ENCODE results near the gene PSMB9. TPM values are rescaled to one million over a fixed set of nuclear protein-coding genes. Genes with fewer than 3 reads are reported as not detected.

PSMB9 gene
- total RNA-seq, 1 experiment from 2014 or later: 120 TPM

DNA sequence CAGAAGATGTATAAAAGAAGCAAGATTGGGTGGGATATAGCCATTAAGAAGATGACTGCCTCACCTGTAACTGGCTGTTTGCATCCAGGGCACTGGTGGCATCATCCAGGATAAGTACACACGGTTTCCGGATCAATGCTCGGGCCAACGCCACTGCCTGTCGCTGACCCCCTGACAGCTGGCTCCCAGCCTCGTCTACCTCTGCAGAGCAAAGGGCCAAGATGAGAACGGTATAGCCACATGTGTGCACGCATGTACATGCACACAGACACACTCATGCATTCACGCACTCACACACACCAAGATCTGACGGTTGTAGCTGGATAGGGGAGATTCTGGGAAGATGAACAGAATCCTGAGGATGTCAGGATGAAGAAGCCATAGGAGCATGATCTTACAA lies 7.0 kb upstream of the PSMB9 start:
- H3K4me3 Mint-ChIP-seq (ENCODE audit: low read depth, unreplicated experiment): no peak overlapping the region
- intact Hi-C loops (cut with micrococcal nuclease; ENCODE audit: unreplicated experiment): no loop called here
- TF ChIP-seq, protein P1, sequence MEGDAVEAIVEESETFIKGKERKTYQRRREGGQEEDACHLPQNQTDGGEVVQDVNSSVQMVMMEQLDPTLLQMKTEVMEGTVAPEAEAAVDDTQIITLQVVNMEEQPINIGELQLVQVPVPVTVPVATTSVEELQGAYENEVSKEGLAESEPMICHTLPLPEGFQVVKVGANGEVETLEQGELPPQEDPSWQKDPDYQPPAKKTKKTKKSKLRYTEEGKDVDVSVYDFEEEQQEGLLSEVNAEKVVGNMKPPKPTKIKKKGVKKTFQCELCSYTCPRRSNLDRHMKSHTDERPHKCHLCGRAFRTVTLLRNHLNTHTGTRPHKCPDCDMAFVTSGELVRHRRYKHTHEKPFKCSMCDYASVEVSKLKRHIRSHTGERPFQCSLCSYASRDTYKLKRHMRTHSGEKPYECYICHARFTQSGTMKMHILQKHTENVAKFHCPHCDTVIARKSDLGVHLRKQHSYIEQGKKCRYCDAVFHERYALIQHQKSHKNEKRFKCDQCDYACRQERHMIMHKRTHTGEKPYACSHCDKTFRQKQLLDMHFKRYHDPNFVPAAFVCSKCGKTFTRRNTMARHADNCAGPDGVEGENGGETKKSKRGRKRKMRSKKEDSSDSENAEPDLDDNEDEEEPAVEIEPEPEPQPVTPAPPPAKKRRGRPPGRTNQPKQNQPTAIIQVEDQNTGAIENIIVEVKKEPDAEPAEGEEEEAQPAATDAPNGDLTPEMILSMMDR (IDR thresholded peaks at IDR 0.05; ENCODE audit: unreplicated experiment): no peak
- H3K27me3 Mint-ChIP-seq (ENCODE audit: unreplicated experiment): no peaks in the 10 kb centered on the region
- peaks cover 44% of the 10 kb centered on the region for H3K36me3 Mint-ChIP-seq (ENCODE audit: insufficient read depth, unreplicated experiment)
- CTCF ChIA-PET: no interaction called here
- no peaks in the 10 kb centered on the region for H3K9me3 Mint-ChIP-seq (ENCODE audit: low read depth, unreplicated experiment)
- H3K27ac Mint-ChIP-seq (ENCODE audit: unreplicated experiment): no peak overlapping the region
- peaks cover 30% of the 10 kb centered on the region for H3K4me1 Mint-ChIP-seq (ENCODE audit: low read depth, unreplicated experiment)
- BruUV-seq (replicated peaks): no TSS peak
- DNase-seq: no peak

DNA sequence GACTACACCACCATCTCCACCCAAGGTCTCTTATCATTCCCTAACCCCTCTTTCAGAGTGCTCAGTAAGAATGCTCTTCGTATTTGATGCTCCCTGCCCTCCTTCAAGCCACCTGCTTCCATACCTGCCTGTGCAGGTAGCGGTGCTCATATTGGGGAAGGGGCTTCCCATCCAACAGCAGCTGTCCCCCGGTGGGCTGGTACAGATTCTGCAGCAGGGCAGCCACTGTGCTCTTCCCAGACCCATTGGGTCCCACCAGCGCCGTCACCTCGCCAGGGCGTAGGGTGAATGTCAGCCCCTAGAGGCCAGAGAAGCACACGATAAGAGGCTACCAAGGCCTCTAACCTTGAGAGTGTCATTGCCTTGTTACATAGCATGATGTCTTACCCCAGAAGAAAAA lies 6.2 kb upstream of the PSMB9 start:
- Mint-ChIP-seq H3K27ac (ENCODE audit: unreplicated experiment) (no peak overlapping the region), H3K9me3 (ENCODE audit: low read depth, unreplicated experiment) (no peaks in the 10 kb centered on the region), H3K27me3 (ENCODE audit: unreplicated experiment) (no peaks in the 10 kb centered on the region), H3K36me3 (ENCODE audit: insufficient read depth, unreplicated experiment) (peaks cover 50% of the 10 kb centered on the region), H3K4me3 (ENCODE audit: low read depth, unreplicated experiment) (no peak overlapping the region), H3K4me1 (ENCODE audit: low read depth, unreplicated experiment) (peaks cover 29% of the 10 kb centered on the region)
- intact Hi-C loops (cut with micrococcal nuclease; ENCODE audit: unreplicated experiment): no loop called here
- no TSS peak for BruUV-seq (replicated peaks)
- TF ChIP-seq, protein P1 (IDR thresholded peaks at IDR 0.05; ENCODE audit: unreplicated experiment): no peak
- CTCF ChIA-PET: no interaction called here
- DNase-seq: no peak

DNA sequence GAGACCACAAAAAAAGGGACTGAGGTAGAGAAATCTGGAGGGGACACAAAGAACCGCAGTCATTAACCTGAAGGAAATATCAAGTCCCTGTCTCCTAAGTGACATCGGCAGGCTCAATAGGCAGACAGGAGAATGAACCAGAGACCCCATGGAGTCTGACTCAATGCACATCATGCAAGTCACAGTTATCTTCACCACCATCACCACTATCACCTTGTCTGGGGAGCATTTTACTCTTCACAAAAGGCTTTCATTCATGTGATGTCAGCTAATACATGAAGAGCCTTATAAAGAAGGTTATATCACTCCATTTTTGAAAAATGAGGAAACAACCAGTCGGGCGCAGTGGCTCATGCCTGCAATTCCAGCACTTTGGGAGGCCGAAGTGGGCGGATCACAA lies 4.9 kb upstream of the PSMB9 start:
- CTCF ChIA-PET: interaction anchor here (0.7 kb wide), 1 partner anchor 11 kb away, joined by 3 read pairs; the partner anchor contains the start of gene TAP2
- peaks cover 50% of the 10 kb centered on the region for H3K36me3 Mint-ChIP-seq (ENCODE audit: insufficient read depth, unreplicated experiment)
- DNase-seq: no peak
- intact Hi-C loops (cut with micrococcal nuclease; ENCODE audit: unreplicated experiment): no loop called here
- TF ChIP-seq, protein P1 (IDR thresholded peaks at IDR 0.05; ENCODE audit: unreplicated experiment): no peak
- no peaks in the 10 kb centered on the region for H3K9me3 Mint-ChIP-seq (ENCODE audit: low read depth, unreplicated experiment)
- no TSS peak for BruUV-seq (replicated peaks)
- peaks cover 24% of the 10 kb centered on the region for H3K4me1 Mint-ChIP-seq (ENCODE audit: low read depth, unreplicated experiment)
- no peaks in the 10 kb centered on the region for H3K27me3 Mint-ChIP-seq (ENCODE audit: unreplicated experiment)
- no peak overlapping the region for H3K27ac Mint-ChIP-seq (ENCODE audit: unreplicated experiment)
- no peak overlapping the region for H3K4me3 Mint-ChIP-seq (ENCODE audit: low read depth, unreplicated experiment)

DNA sequence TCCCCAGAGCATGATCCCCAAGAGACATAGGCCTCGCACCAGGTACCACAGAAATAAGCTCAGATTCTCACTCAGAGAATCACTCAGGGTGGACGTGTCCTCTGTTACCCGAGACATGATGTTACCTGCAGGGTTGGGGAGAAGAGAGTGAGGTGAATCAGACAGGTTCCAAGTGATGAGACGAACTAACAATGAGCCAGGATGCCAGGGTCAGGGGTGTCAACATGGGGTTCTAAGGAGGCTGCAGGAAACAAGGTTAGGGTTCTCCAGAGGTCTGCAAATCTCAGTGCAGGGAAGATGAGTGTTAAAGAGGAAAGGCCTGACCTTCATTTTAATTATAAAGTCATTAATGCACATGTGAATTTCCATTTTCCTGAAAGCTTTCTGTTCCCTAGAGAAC lies 3.0 kb upstream of the PSMB9 start:
- H3K27ac Mint-ChIP-seq (ENCODE audit: unreplicated experiment): no peak overlapping the region
- CTCF ChIA-PET: interaction anchor here (0.6 to 1.5 kb wide), 3 partner anchors 10 to 134 kb away, joined by 4 to 10 read pairs (median 5); partner anchors contain the start of gene TAP2
- no peaks in the 10 kb centered on the region for H3K9me3 Mint-ChIP-seq (ENCODE audit: low read depth, unreplicated experiment)
- H3K4me1 Mint-ChIP-seq (ENCODE audit: low read depth, unreplicated experiment): peaks cover 30% of the 10 kb centered on the region
- H3K36me3 Mint-ChIP-seq (ENCODE audit: insufficient read depth, unreplicated experiment): peaks cover 48% of the 10 kb centered on the region
- intact Hi-C loops (cut with micrococcal nuclease; ENCODE audit: unreplicated experiment): no loop called here
- BruUV-seq (replicated peaks): no TSS peak
- H3K27me3 Mint-ChIP-seq (ENCODE audit: unreplicated experiment): no peaks in the 10 kb centered on the region
- no peak overlapping the region for H3K4me3 Mint-ChIP-seq (ENCODE audit: low read depth, unreplicated experiment)
- no peak for DNase-seq
- TF ChIP-seq, protein P1 (IDR thresholded peaks at IDR 0.05; ENCODE audit: unreplicated experiment): no peak

Measured in Calu3 (cell line).